ENCODE results near the gene LRRC3. TPM values are rescaled to one million over a fixed set of nuclear protein-coding genes. Genes with fewer than 3 reads are reported as not detected.

LRRC3 gene
- polyA plus RNA-seq, 1 donor (not counting 4 experiments of a cell fraction or from before 2014, with no cell fraction given) = 1.4 TPM

DNA sequence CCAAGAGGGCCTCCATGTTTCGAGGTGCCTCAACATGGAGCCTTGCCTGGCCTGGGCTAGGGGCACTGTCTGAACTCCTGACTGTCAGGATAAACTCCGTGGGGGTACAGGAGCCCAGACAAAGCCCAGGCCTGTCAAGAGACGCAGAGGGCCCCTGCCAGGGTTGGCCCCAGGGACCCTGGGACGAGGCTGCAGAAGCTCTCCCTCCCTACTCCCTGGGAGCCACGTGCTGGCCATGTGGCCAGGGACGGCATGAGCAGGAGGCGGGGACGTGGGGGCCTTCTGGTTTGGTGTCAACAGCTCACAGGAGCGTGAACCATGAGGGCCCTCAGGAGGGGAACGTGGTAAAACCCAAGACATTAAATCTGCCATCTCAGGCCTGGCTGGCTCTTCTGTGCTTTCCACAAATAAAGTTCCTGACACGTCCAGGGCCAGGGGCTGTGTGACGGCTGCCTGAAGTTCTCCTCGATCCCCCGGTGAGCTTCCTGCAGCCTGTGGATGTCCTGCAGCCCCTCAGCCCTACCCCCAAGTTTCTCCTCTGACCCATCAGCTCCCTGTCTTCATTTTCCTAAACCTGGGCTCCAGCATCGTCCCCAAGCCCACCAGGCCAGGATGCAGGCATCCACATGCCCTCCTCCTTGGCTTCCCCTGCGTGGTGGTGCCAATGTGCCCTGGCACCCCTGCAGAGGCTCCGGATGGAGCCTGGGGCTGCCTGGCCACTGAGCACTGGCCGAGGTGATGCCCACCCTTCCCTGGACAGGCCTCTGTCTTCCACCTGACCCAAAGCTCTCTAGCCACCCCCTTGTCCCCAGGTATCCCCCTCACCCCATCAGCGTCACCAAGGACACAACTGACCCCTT is 12.8 kb upstream of the LRRC3 start:
- Histone ChIP-seq H3K9ac (ENCODE audit: control insufficient read depth, extremely low read depth, insufficient read depth, low read length) (no peak overlapping the region), H3K27ac (ENCODE audit: control insufficient read depth, insufficient read depth, low read length) (no peak overlapping the region), H3K79me2 (ENCODE audit: control insufficient read depth, insufficient read depth, low read length) (no peaks in the 10 kb centered on the region), H3K9me3 (ENCODE audit: control insufficient read depth, low read depth, low read length) (no peaks in the 10 kb centered on the region), H3K36me3 (ENCODE audit: control insufficient read depth in 2 of 2, extremely low read depth in 1 of 2, insufficient read depth in 2 of 2, low read length in 2 of 2) (no peaks in the 10 kb centered on the region), H3K4me3 (ENCODE audit: control insufficient read depth in 2 of 3, extremely low read depth in 1 of 3, insufficient read depth in 2 of 3, low read depth in 1 of 3, low read length in 3 of 3) (no peak overlapping the region), H3K4me2 (ENCODE audit: control insufficient read depth, extremely low read depth, insufficient read depth, low read depth, low read length) (no peak overlapping the region), H2AFZ (ENCODE audit: control insufficient read depth, low read length) (no peak overlapping the region), H3K27me3 (ENCODE audit: control insufficient read depth, extremely low read depth, insufficient read depth, low read length) (peaks cover 16% of the 10 kb centered on the region), H3K9me1 (ENCODE audit: control insufficient read depth, extremely low read depth, insufficient read depth, low read length) (no peaks in the 10 kb centered on the region), H4K20me1 (ENCODE audit: control insufficient read depth, extremely low read depth, insufficient read depth, low read length) (no peaks in the 10 kb centered on the region), H3K4me1 (ENCODE audit: control insufficient read depth, extremely low read depth, insufficient read depth, low read length) (no peaks in the 10 kb centered on the region)
- no peak for TF ChIP-seq CTCF (optimal IDR thresholded peaks at IDR 0.05 in 1 of 3, IDR thresholded peaks at IDR 0.05 in 1 of 3, conservative IDR thresholded peaks at IDR 0.05 in 1 of 3; ENCODE audit: extremely low read depth in 1 of 3, insufficient read depth in 2 of 3, low read length in 3 of 3)
- no peak for TF ChIP-seq EZH2 (IDR thresholded peaks at IDR 0.05; ENCODE audit: low read length)
- DNase-seq (ENCODE audit: low read depth, low spot score) (no peak), FAIRE-seq (no peak)
- dilution Hi-C loops (cut with MboI; ENCODE audit: extremely low pct_ligation_motif_present, low sequenced_read_pairs) = no loop called here

- H3K9ac ChIP-seq (ENCODE audit: control insufficient read depth, extremely low read depth, insufficient read depth, low read length) = no peak overlapping the region
- H3K79me2 ChIP-seq (ENCODE audit: control insufficient read depth, insufficient read depth, low read length) = no peaks in the 10 kb centered on the region
- no peak overlapping the region for H3K27ac ChIP-seq (ENCODE audit: control insufficient read depth, insufficient read depth, low read length)
- dilution Hi-C loops (cut with MboI; ENCODE audit: extremely low pct_ligation_motif_present, low sequenced_read_pairs) = no loop called here
- no peaks in the 10 kb centered on the region for H3K36me3 ChIP-seq (ENCODE audit: control insufficient read depth in 2 of 2, extremely low read depth in 1 of 2, insufficient read depth in 2 of 2, low read length in 2 of 2)
- H3K4me3 ChIP-seq (ENCODE audit: control insufficient read depth in 2 of 3, extremely low read depth in 1 of 3, insufficient read depth in 2 of 3, low read depth in 1 of 3, low read length in 3 of 3) = no peak overlapping the region
- no peak overlapping the region for H3K4me2 ChIP-seq (ENCODE audit: control insufficient read depth, extremely low read depth, insufficient read depth, low read depth, low read length)
- no peak for FAIRE-seq
- H2AFZ ChIP-seq (ENCODE audit: control insufficient read depth, low read length) = no peak overlapping the region
- H3K9me1 ChIP-seq (ENCODE audit: control insufficient read depth, extremely low read depth, insufficient read depth, low read length) = no peaks in the 10 kb centered on the region
- H3K9me3 ChIP-seq (ENCODE audit: control insufficient read depth, low read depth, low read length) = no peaks in the 10 kb centered on the region
- no peaks in the 10 kb centered on the region for H3K4me1 ChIP-seq (ENCODE audit: control insufficient read depth, extremely low read depth, insufficient read depth, low read length)
- H4K20me1 ChIP-seq (ENCODE audit: control insufficient read depth, extremely low read depth, insufficient read depth, low read length) = no peaks in the 10 kb centered on the region
- peaks cover 11% of the 10 kb centered on the region for H3K27me3 ChIP-seq (ENCODE audit: control insufficient read depth, extremely low read depth, insufficient read depth, low read length)
- no peak for DNase-seq (ENCODE audit: low read depth, low spot score)
- TF ChIP-seq CTCF (optimal IDR thresholded peaks at IDR 0.05 in 1 of 3, IDR thresholded peaks at IDR 0.05 in 1 of 3, conservative IDR thresholded peaks at IDR 0.05 in 1 of 3; ENCODE audit: extremely low read depth in 1 of 3, insufficient read depth in 2 of 3, low read length in 3 of 3) (no peak), EZH2 (IDR thresholded peaks at IDR 0.05; ENCODE audit: low read length) (no peak)
Observed at GRCh38 chr21:44443291-44443890, 11.9 kb upstream of the LRRC3 start.
